Fibroblast of lung (primary cell): ENCODE measurements around the gene MBOAT7. TPM values are rescaled to one million over a fixed set of nuclear protein-coding genes. Genes with fewer than 3 reads are reported as not detected.

Source experiments
- DNase-seq, 2 donors: peaks; one replicate each; pipeline versions ENCODE4 v3.0.0 to v3.0.0-alpha.2; 2010; ENCODE audit warnings: low read depth in 2 of 2
- H2AFZ ChIP-seq: 2 replicates; pipeline ENCODE4 v1.5.1; 2012; ENCODE audit warnings: low read length, control low read depth, inconsistent platforms
- H3K27ac ChIP-seq: 2 replicates; pipeline ENCODE4 v1.5.1; 2011; ENCODE audit warnings: low read length, control low read depth; ENCODE audit not compliant: insufficient read depth
- H3K27me3 ChIP-seq: 2 replicates; pipeline ENCODE4 v1.5.1; 2011; ENCODE audit warnings: mild to moderate bottlenecking, low read length; ENCODE audit not compliant: control insufficient read depth, insufficient read depth
- H3K36me3 ChIP-seq: 2 replicates; pipeline ENCODE4 v1.5.1; 2011; ENCODE audit warnings: low read length; ENCODE audit not compliant: control insufficient read depth, insufficient read depth
- H3K4me1 ChIP-seq: 2 replicates; pipeline ENCODE4 v1.5.1; 2011; ENCODE audit warnings: low read length; ENCODE audit not compliant: control insufficient read depth, insufficient read depth; ENCODE audit errors: extremely low read depth
- H3K4me2 ChIP-seq: 2 replicates; pipeline ENCODE4 v1.5.1; 2011; ENCODE audit warnings: low read length, control low read depth; ENCODE audit not compliant: insufficient read depth; ENCODE audit errors: extremely low read depth
- H3K4me3 ChIP-seq, 4 experiments: fragments of 200-600 bp in 1 of 4; sonication (generic) in 1 of 4; replicated peaks in 1 of 4; 2 replicates each; pipeline ENCODE4 v1.5.1; 2011 to 2016; ENCODE audit warnings: low read length in 4 of 4, low read depth in 3 of 4, mild to moderate bottlenecking in 3 of 4, control low read depth in 2 of 4, inconsistent platforms in 1 of 4, mixed read lengths in 1 of 4; ENCODE audit not compliant: insufficient read depth in 1 of 4; ENCODE audit errors: control extremely low read depth in 1 of 4
- H3K79me2 ChIP-seq: 2 replicates; pipeline ENCODE4 v1.5.1; 2012; ENCODE audit warnings: mild to moderate bottlenecking, low read length, inconsistent platforms; ENCODE audit not compliant: control insufficient read depth, insufficient read depth
- H3K9ac ChIP-seq: 2 replicates; pipeline ENCODE4 v1.5.1; 2011; ENCODE audit warnings: mild to moderate bottlenecking, low read length, control low read depth; ENCODE audit not compliant: insufficient read depth
- H3K9me3 ChIP-seq: 2 replicates; pipeline ENCODE4 v1.5.1; 2012; ENCODE audit warnings: low read depth, low read length; ENCODE audit not compliant: control insufficient read depth, insufficient read depth
- H4K20me1 ChIP-seq: 2 replicates; pipeline ENCODE4 v1.5.1; 2011; ENCODE audit warnings: low read length; ENCODE audit not compliant: control insufficient read depth, insufficient read depth; ENCODE audit errors: extremely low read depth
- EZH2 ChIP-seq: IDR thresholded peaks from 2 replicates; pipeline ENCODE4 v1.5.1; 2012; ENCODE audit warnings: low read length, control low read depth, mild to moderate bottlenecking; ENCODE audit errors: missing control alignments
- polyA minus RNA-seq: library from RNA; depleted of rRNA, polyadenylated mRNA; stranded (reverse); fragments of >200 nt; gene quantifications from 2 replicates; pipeline ENCODE4 v1.2.3, GENCODE V29; 2011; ENCODE audit warnings: low replicate concordance
- polyA plus RNA-seq, 2 donors: library from polyadenylated mRNA; depleted of rRNA in 1 of 2; stranded (reverse) in 1 of 2; unstranded in 1 of 2; fragments of >200 nt; gene quantifications; 2 replicates each; pipeline ENCODE4 v1.2.1, GENCODE V29; 2011 to 2012; ENCODE audit warnings: missing spikeins in 1 of 2
- total RNA-seq: library from RNA; depleted of rRNA; stranded (reverse); fragments of >200 nt; gene quantifications from 2 replicates; pipeline ENCODE4 v1.2.1, GENCODE V29; 2014
- TF ChIP-seq, protein P1 (sequence below), 2 donors: IDR thresholded peaks in 1 of 2; conservative IDR thresholded peaks in 1 of 2; 1 replicate in 1 of 2; 2 replicates in 1 of 2; pipeline ENCODE4 v1.5.1; 2011 to 2012; ENCODE audit warnings: low read length in 2 of 2, control low read depth in 1 of 2, inconsistent platforms in 1 of 2, low read depth in 1 of 2, mild to moderate bottlenecking in 1 of 2

The MBOAT7 gene, protein sequence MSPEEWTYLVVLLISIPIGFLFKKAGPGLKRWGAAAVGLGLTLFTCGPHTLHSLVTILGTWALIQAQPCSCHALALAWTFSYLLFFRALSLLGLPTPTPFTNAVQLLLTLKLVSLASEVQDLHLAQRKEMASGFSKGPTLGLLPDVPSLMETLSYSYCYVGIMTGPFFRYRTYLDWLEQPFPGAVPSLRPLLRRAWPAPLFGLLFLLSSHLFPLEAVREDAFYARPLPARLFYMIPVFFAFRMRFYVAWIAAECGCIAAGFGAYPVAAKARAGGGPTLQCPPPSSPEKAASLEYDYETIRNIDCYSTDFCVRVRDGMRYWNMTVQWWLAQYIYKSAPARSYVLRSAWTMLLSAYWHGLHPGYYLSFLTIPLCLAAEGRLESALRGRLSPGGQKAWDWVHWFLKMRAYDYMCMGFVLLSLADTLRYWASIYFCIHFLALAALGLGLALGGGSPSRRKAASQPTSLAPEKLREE
- 25.2 and 41.1 TPM in 2 replicates for total RNA-seq
- 28.6 and 42.0 TPM in 2 replicates for polyA plus RNA-seq
- 80.8 and 130 TPM in 2 replicates for polyA plus RNA-seq (2012)
- polyA minus RNA-seq, result 79.6 and 123 TPM in 2 replicates

DNA sequence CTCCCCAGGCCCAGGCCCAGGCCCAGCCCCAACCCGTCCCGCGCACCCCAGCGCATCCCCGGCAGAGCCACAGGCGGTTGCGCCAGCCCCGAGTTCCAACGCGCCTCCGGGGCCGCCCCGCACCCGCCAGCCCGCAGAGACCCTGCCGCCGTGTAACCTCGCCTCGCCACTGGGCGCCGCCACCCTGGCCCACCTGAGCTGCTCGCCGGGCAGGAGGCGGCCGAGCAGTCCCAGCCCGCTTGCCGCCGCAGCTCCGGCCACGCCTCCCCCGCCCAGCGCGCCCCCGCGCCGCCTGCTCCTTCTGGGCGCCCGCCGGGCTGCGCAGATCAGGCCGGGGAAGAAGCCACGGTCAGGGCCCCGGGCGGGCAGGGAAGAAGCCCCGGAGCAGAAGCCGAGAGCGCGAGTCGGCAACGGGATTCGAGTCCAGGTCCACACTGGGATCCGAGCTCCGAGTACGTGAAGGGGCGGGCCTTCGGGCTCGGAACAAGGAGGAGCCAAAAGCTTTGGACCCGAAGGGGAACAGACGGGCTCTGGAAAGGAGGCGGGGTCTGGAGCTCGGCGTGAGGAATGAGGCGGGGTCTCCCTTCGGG, at the start of gene MBOAT7:
Gene MBOAT7 (minus strand): TSS at position 436 of the 590 bp plus-strand sequence. CDS start 1,072 bp downstream, outside the sequence.
- Histone ChIP-seq H4K20me1 (no peaks in the 10 kb centered on the region), H3K4me2 (peak within 1 kb of the TSS; percentile 67), H3K27me3 (no peaks in the 10 kb centered on the region), H3K9ac (peak within 1 kb of the TSS; percentile 93), H3K79me2 (peaks cover 30% of the 10 kb centered on the region), H3K4me1 (peaks cover 11% of the 10 kb centered on the region), H2AFZ (peak within 1 kb of the TSS; percentile 68), H3K27ac (peak within 1 kb of the TSS; percentile 98), H3K4me3 (peak within 1 kb of the TSS; percentile 50 to 82 (median 70)), H3K9me3 (no peaks in the 10 kb centered on the region), H3K36me3 (peaks cover 9% of the 10 kb centered on the region)
- DNase-seq, result no peak
- TF ChIP-seq, protein P1, sequence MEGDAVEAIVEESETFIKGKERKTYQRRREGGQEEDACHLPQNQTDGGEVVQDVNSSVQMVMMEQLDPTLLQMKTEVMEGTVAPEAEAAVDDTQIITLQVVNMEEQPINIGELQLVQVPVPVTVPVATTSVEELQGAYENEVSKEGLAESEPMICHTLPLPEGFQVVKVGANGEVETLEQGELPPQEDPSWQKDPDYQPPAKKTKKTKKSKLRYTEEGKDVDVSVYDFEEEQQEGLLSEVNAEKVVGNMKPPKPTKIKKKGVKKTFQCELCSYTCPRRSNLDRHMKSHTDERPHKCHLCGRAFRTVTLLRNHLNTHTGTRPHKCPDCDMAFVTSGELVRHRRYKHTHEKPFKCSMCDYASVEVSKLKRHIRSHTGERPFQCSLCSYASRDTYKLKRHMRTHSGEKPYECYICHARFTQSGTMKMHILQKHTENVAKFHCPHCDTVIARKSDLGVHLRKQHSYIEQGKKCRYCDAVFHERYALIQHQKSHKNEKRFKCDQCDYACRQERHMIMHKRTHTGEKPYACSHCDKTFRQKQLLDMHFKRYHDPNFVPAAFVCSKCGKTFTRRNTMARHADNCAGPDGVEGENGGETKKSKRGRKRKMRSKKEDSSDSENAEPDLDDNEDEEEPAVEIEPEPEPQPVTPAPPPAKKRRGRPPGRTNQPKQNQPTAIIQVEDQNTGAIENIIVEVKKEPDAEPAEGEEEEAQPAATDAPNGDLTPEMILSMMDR (conservative IDR thresholded peaks at IDR 0.05 in 1 of 2, IDR thresholded peaks at IDR 0.05 in 1 of 2; ENCODE audit: low read depth in 1 of 2, low read length in 2 of 2), result no peak
- TF ChIP-seq EZH2, result no peak

DNA sequence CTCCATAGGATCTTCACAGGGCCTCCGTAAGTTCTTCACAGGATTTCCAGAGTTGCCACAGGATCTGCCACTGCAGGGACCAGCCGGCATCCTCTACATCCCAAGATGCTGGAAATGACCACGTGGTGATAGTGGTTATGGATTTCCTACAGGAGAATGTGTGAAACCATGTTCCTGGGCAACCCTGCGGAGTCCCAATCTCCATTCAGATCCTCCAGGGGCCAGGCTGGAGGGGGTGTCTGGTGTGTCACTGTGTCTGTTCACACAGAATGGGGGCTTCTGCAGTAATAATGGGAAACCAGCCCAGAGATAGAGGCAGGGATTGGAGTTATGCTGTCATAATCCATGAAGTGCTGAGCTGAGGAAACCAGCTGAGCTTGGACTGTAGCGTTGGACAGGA, 44.6 kb upstream of the MBOAT7 start:
- DNase-seq, result no peak
- Histone ChIP-seq H3K27me3 (peaks cover 3% of the 10 kb centered on the region), H3K4me2 (no peak overlapping the region), H3K4me1 (no peaks in the 10 kb centered on the region), H4K20me1 (no peaks in the 10 kb centered on the region), H3K79me2 (no peaks in the 10 kb centered on the region), H2AFZ (no peak overlapping the region), H3K9ac (no peak overlapping the region), H3K9me3 (no peaks in the 10 kb centered on the region), H3K27ac (no peak overlapping the region), H3K4me3 (no peak overlapping the region), H3K36me3 (no peaks in the 10 kb centered on the region)
- TF ChIP-seq, protein P1 (conservative IDR thresholded peaks at IDR 0.05 in 1 of 2, IDR thresholded peaks at IDR 0.05 in 1 of 2; ENCODE audit: low read depth in 1 of 2, low read length in 2 of 2), result no peak
- TF ChIP-seq EZH2, result no peak
